HG03280 (cell line): ENCODE data around the gene PCBP3.
"Not testable (repeated sequence)": the region's sequence is repeated elsewhere in the genome, so short reads cannot be mapped to it uniquely, and the experiment has no call there.

Experiments used
- ATAC-seq: cut with Tn5 transposase; IDR thresholded peaks from one replicate; pipeline ENCODE4 v1.9.1; 2021; ENCODE audit warnings: mild to moderate bottlenecking, moderate library complexity; ENCODE audit not compliant: unreplicated experiment

Gene PCBP3

DNA sequence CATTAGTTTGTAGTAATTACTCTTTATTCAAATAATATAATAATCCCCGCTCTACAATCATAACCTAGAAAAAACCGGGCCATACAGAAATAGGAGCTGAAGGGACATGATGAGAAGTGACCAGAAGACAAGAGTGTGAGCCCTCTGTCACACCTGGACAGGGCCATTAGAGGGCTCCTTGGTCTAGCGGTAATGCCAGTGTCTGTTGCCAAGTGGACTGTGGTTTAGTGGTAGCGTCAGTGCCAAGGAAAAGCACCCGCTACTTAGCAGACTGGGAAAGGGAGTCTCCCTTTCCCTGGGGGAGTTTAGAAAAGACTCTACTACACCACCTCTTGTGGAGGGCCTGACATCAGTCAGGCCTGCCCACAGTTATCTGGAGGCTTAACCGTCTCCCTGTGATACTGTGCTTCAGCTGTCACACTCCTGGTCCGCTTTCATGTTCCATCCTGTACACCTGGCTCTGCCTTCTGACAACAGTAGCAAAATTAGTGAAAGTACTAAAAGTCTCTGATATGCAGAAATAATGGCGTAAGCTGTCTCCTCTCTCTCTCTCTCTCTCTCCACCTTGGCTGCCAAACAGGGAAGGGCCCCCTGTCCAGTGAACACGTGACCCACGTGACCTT is 19.2 kb downstream of the PCBP3 start:
- not testable (repeated sequence) for ATAC-seq

DNA sequence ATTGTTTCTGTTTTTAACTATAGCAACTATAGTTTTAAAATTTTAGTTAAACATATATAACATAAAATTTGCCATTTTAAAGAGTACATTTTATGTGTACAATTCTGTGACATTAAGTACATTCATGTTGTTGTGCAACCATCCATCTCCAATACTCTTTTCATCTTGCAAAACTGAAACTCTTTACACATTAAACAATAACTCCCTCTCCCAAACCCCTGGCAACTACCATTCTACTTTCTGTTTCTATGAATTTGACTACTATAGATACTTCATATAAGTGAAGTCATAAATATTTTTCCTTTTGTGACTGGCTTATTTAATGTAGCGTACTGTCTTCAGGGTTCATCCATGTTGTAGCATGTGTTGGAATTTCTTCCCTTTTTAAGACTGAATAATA is 25.9 kb downstream of the PCBP3 start:
- ATAC-seq, result no peak

DNA sequence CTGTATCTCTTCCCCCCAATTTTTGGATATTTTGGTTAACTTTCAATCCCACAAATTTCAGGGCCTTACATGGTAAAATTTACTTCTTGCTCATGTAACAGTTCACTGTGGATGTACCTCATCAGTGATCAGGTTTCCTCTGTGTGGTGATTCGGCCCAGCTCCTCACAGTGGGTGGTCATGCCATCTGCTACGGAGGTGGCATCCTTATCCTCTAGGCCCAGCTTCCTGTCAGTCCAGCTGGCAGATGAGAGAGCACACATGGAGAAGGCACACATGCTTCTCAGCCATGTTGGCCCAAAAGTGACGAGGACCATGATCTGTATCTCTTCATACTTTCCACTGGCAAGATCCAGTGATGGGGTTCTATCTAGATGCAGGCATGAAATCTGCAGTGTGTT is 27.2 kb downstream of the PCBP3 start:
- ATAC-seq, result no peak

DNA sequence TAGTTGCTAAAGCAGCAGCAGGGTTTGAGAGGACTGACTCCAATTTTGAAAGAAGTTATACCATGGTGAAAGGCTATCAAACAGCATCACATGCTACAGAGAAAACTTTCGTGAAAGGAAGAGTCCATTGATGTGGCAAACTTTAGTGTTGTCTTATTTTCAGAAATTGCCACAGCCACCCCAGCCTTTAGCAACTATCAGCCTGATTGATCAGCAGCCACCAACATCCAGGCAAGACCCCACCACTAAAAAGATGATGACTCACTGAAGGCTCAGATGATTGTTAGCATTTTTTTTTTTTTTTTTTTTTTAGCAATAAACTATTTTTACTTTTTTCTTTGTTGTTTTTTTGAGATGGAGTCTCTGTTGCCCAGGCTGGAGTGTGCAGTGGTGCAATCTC is 35.3 kb downstream of the PCBP3 start:
- ATAC-seq, result not testable (repeated sequence)

DNA sequence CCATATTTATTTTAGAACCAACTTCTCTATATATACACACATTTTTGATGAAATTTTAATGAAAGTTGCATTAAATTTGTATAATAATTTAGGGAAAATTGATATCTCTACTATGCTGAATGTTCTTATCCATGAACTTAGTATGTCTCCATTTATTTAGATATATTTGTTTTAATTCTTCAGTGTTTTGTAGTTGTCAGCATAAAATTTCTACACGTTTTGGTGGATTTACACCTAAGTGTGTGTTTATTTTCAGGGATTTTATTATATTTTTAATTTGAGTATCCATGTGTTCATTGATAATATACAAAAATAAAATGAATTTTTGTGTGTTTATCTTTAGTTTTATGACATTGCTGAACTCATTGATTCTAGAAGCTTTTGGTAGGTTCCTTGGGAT is 36.7 kb downstream of the PCBP3 start:
- no peak for ATAC-seq

DNA sequence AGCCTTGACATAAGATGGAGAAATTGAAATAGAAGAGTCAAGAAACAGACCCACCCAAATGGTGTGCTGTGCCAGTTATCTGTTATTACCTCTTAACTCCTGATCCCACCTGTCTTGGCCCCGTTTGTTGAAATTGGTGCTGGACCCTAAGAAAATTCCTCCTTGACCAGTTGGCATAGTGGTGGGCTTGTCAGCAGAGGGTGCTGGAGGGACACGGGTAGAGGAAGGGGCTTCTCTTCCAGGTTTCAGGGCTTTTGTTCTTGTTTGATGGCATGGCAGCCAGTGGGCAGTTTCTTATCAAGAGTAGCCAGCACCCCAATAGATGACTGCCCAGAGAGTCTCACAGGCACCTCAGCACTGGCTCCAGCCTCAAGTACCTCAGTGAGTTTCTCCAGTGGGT is 51.6 kb downstream of the PCBP3 start:
- ATAC-seq, result no peak

DNA sequence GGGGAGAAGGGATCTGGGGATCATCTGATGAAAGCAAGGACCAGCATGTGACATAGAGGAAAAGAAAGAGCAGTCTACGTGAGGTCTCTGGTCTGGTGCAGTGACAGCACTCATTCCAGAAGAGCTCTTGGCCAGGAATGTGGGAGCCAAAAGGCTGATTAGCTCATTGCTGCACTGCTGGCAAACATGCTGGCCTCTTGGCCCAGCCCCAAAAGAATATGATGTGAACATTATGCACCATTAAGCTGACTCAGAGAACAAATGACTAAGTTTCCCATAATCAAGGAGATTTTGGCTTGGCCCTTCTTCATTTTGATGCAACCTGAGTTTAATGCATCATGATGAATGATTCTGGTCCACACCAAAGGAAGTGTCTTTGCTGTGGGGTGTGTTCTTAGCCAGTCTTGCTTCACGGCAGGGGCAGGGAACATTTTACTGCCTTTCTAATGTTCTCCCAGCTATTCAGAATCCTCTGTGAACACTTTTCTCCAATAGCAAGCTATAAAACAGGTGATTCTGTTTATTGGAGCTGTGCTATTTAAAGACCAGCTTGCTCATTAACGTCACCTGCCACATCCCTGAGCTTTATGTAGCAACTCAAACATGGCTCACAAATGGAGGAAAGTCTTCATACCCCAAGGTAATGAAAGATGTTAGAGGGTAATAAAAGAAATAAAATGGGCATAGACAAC is 55.1 kb downstream of the PCBP3 start:
- ATAC-seq, result no peak

DNA sequence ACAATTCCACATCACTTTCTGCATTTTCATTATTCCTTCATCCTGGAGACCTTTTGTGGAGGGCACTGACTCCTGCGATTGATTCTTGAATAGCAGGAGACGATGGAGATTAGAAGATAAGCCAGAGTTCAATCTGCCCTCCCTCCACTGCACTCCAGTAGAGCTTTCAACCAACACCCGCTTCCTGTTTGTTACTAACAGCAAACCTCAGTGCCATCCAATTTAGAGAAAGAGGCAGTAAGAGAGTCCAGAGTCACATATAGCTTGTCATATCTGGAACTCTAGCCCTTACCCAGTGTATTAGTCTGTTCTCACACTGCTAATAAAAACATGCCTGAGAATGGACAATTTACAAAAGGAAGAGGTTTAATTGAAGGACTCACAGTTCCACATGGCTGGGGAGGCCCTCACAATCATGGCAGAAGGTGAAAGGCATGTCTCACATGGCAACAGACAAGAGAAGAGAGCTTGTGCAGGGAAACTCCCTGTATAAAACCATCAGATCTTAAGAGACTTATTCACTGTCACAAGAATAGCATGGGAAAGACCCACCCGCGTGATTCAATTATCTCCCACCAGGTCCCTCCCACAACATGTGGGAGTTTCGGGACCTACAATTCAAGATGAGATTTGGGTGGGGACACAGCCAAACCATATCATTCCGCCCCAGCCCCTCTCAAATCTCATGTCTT is 55.9 kb downstream of the PCBP3 start:
- no peak for ATAC-seq

DNA sequence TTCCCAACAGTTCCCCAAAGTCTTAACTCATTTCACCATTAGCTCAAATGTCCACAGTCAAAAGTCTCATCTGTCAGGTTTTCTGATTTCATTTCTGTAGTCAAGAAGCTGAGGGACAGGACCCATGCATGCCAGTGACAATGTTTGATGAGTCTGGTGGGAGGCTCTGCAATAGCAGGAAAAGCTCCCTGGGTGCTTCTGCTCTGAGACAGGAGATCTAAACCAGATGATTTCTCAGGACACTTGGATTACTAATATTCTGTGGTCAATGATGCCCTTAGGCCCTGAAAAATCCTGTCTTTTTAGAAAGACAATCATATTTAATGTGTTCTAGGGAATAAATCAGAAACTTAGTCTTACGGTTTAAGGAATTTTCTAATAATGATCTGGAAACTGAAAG is 56.4 kb downstream of the PCBP3 start:
- ATAC-seq, result no peak

DNA sequence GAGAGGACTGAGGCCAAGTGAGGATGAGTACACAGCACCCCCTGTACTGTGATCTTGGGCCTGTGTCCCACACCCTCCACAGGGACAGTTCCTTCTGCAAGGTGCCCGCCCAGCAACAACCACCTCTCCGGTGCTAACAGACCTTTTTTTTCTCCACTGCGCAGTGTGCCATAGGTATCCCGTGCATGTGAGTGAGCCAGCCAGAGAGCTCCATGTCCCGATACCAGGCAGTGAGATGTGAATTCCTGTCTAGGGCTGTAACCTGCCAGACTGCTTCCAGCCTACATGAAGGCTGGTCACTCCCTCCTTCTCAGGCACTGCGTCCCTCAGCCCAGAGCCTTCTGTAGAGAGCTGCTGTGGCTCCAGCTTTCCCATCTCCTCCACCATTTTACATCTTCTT is 56.9 kb downstream of the PCBP3 start:
- no peak for ATAC-seq

DNA sequence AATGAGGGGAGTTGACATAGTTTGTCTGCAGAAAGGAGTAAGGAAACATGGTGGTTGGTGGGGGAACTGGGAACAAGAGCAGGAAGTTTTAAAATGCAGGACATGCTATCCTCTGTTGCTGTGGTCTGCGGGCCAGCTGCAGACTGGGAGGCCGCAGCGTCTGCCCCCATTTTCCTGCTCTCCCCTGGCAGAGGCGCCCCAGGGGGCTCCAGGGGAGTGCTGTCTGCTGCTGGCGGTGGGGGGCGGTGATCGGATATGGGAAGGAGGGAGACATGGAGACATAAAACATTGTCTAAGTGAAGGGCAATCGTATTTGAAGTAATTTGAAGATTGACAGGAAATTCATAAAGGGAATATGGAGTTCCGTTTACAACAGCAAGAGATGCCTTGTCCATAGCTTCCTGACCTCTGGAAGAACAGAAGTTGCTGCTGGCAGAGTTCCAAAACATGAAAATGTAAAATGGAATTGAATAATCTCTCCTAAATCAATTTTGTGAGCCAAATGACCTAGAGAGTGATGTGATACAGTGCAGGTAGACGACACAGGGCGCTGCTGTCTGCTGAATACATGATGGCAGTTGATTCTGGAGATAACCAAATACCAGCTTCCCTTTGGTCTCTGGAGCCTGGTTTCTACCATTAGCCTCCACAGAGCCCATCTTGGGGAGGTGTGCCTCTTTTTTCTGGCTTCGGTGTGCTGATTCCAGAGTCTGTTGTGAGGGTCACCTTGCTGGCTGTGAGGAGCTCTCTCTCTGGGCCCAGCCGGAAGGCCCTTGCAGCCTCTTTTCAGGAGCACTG is 61.0 kb downstream of the PCBP3 start:
- no peak for ATAC-seq

DNA sequence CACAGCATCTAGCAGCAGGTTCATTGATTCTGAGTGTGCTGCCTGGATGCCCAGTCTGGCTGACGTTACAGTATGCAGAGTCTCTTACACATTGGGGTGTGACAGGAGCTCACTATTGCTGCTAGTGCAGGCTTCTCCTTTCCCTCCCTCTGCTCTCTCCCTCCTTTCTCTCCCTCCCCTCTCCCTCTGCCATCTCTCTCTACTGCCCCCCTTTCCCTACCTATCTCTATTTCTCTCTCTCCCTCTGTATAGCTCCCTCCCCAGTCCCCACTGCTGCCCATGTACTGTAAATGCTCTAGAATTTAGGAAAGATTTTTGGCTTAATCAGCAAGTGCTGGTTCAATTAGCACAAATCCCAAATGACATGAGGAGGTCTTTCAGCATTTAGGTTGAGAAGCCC is 62.8 kb downstream of the PCBP3 start:
- ATAC-seq, result no peak

DNA sequence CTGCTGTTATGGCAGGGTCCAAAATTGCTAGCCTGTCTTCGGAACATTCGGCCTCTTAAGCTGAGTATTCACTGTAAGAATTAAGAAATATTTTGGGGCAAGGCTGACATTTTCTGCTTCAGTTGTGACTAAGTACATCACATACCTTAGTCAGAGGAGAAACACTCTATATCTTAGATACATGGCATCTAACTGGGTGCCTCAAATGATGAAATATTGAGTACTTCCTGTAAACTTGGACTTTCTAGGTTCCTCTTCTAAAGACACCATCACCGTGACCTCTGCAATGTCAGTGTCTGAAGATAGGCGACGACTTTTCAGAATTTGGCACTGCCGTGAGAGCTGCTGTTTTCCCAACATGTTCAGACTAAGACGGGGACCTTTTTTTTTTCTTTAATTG is 65.6 kb downstream of the PCBP3 start:
- no peak for ATAC-seq

DNA sequence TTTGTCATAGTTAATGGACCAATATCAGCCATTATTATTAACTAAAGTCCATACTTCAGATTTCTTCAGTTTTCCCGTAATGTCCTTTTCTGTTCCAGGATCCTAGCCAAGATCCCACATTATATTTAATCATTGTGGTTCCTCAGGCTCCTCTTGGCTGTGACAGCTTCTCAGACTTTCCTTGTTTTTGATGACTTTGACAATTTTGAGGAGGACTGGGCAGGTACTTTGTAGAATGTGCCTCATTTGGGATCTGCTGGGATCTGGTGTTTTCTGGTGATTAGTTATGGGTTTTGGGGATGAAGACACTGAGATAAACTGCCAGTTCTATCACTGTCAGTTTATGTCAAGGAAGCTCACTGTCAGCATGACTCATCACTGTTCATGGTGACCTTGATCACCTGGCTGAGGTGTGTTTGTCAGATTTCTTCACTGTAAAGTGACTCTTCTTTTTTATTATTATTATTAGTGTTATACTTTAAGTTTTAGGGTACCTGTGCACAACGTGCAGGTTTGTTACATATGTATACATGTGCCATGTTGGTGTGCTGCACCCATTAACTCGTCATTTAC is 66.3 kb downstream of the PCBP3 start:
- ATAC-seq, result no peak

DNA sequence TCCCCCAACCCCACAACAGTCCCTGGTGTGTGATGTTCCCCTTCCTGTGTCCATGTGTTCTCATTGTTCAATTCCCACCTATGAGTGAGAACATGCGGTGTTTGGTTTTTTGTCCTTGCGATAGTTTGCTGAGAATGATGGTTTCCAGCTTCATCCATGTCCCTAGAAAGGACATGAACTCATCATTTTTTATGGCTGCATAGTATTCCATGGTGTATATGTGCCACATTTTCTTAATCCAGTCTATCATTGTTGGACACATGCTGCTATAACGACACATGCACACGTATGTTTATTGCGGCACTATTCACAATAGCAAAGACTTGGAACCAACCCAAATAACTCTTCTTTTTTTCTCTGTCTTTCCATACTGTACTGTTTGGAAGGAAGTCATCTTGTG is 66.8 kb downstream of the PCBP3 start:
- not testable (repeated sequence) for ATAC-seq

DNA sequence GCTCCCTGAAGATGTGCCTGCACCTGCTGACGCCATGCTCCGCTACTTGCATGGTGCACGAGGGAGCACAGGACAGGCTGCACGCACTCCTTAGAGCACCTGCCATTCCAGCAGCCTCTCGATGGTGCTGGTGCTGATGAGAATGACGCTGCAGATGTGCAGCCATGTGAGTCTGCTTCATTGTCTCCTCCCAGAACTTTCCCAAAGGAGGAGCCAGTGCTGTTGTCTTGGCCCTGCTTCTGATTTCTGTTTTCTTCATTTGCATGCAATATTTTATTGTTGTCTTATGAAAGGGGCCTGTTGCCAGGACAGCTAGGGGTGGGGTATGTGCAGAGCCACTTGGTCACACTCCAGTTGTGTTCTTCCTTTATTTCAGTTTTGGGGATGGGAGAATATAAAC is 70.1 kb downstream of the PCBP3 start:
- no peak for ATAC-seq

DNA sequence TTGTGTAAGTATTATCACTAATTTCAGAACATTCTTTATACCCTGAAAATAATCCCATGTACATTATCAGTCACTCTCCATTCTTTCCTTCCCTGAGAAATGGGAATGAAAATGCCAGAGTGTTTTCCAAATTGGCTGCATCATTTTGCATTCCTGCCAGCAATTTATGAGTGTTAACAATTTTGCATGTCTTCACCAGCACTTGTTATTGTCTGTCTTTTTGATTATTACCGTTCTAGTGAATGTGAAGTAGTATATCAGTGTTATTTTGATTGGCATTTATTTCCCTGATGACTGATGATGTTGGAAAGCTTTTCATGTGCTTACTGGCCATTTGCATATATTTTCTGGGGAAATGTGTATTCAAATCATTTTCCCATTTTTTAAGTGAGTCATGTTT is 71.9 kb downstream of the PCBP3 start:
- no peak for ATAC-seq

DNA sequence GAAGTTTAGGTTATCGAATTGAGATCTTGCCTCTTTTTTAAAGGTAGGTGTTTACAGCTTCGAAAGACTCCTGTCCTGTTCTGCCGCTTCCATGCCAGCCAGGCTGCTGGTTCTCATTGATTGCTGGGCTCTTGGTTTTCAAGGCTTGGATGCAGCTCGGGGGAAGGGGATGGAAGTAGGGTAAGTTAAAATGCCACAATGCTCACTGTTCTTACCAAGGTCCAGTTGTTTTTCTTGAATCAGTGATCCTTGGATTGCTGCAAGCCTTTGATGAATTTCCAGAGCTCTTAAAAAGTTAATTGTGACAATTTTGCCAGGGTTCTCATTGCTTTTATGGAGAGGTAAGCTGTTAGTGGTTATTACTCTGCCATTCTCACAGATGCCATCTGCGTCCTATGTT is 74.9 kb downstream of the PCBP3 start:
- no peak for ATAC-seq

DNA sequence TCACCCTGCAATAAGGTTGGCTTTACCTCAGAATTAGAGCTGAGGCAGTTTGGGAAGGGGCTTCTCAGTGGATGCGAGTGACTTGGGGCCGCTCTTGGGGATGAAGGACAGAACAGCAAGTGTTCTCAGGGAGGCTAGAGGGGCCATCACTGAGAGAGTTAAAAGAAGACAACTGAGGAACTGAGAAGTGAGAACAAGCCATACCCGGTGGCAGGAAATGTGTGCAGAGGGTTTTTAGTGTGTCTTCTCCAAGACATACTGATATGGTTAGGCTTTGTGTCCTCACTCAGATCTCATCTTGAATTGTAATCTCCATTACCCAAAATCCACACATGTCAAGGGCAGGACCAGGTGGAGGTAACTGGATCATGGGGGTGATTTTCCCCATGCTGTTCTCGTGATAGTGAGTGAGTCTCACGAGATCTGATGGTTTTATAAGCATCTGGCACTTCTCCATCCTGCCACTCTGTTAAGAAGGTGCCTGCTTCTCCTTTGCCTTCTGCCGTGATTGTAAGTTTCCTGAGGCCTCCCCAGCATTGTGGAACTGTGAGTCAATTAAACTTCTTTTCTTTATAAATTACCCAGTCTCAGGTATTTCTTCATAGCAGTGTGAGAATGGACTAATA is 75.8 kb downstream of the PCBP3 start:
- ATAC-seq, result no peak

DNA sequence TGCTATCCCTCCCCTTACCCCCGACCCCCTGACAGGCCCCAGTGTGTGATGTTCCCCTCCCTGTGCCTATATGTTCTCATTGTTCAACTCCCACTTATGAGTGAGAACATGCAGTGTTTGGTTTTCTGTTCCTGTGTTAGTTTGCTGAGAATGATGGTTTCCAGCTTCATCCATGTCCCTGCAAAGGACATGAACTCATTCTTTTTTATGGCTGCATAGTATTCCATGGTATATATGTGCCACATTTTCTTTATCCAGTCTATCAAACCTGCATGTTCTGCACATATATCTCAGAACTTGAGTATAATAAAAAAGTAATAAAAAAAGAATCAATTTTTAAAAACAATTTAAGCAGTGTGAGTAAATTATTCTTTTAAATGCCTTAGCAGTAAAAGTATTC is 76.7 kb downstream of the PCBP3 start:
- ATAC-seq, result not testable (repeated sequence)

DNA sequence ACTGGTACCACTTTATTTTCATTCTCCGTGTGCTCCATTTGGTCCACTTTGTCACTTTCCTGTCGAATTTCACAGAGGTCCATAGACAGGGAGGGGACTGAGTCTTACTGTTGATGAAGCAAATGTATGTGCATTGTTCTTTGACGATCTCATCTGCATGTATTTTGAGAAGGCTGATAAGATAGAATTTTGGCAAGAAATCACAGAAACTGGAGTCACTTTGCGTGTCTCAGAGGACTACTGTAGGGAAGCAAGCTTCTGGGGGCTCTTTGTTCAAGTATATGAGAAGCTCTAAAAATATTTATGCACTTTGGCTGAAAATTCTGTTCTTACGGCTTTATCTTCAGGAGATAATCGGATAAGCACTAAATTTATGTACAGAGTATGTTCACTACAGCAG is 78.1 kb downstream of the PCBP3 start:
- no peak for ATAC-seq
